ENCODE data around the gene FBLL1. TPM values are rescaled to one million over a fixed set of nuclear protein-coding genes. Genes with fewer than 3 reads are reported as not detected.

FBLL1 gene
- total and polyA plus RNA-seq, 2 experiments from 2014 or later = 2.3 to 6.0 TPM

- no peak overlapping the region for H3K27ac Mint-ChIP-seq
- H2AFZ ChIP-seq = no peak overlapping the region
- no peaks in the 10 kb centered on the region for H3K4me1 ChIP-seq (ENCODE audit: insufficient read depth)
- no peaks in the 10 kb centered on the region; the same call in 2 of the 3 replicates for H3K4me1 Mint-ChIP-seq
- H3K4me3 ChIP-seq = no peak overlapping the region
- peaks cover 54% of the 10 kb centered on the region; the same call in 2 of the 3 replicates for H3K36me3 Mint-ChIP-seq (ENCODE audit: low read depth)
- DNase-seq (ENCODE audit: low spot score) = no peak
- no peak overlapping the region for H3K27ac ChIP-seq (ENCODE audit: low read depth)
- ATAC-seq = no peak
- H3K9me3 Mint-ChIP-seq = no peaks in the 10 kb centered on the region
- H3K36me3 ChIP-seq (ENCODE audit: insufficient read depth) = peaks cover 15% of the 10 kb centered on the region
- H3K4me2 ChIP-seq = no peak overlapping the region
- H3K27me3 Mint-ChIP-seq (ENCODE audit: insufficient read depth, low read depth, poor library complexity) = no peaks in the 10 kb centered on the region
- no peak overlapping the region for H3K4me3 Mint-ChIP-seq
- no peaks in the 10 kb centered on the region for H3K9me2 ChIP-seq (ENCODE audit: insufficient read depth)
- TF ChIP-seq EZH2phosphoT487 (IDR thresholded peaks at IDR 0.05; ENCODE audit: unreplicated experiment) (no peak), ZNF114 (CRISPR knock-in tag; IDR thresholded peaks at IDR 0.05) (no peak), ZNF462 (CRISPR knock-in tag; IDR thresholded peaks at IDR 0.05) (no peak), EZH2 (IDR thresholded peaks at IDR 0.05; ENCODE audit: low read depth, unreplicated experiment) (no peak), STAT1 (IDR thresholded peaks at IDR 0.05; ENCODE audit: unreplicated experiment) (no peak), CREB1 (CRISPR knock-in tag; IDR thresholded peaks at IDR 0.05; ENCODE audit: low read depth) (no peak), POLR2AphosphoS5 (IDR thresholded peaks at IDR 0.05; ENCODE audit: low read depth) (no peak), ZNF331 (CRISPR knock-in tag; IDR thresholded peaks at IDR 0.05; ENCODE audit: low read depth) (no peak), NANOG (IDR thresholded peaks at IDR 0.05; ENCODE audit: borderline replicate concordance) (no peak), JUNB (IDR thresholded peaks at IDR 0.05; ENCODE audit: unreplicated experiment) (no peak)
- TF ChIP-seq, protein P1, sequence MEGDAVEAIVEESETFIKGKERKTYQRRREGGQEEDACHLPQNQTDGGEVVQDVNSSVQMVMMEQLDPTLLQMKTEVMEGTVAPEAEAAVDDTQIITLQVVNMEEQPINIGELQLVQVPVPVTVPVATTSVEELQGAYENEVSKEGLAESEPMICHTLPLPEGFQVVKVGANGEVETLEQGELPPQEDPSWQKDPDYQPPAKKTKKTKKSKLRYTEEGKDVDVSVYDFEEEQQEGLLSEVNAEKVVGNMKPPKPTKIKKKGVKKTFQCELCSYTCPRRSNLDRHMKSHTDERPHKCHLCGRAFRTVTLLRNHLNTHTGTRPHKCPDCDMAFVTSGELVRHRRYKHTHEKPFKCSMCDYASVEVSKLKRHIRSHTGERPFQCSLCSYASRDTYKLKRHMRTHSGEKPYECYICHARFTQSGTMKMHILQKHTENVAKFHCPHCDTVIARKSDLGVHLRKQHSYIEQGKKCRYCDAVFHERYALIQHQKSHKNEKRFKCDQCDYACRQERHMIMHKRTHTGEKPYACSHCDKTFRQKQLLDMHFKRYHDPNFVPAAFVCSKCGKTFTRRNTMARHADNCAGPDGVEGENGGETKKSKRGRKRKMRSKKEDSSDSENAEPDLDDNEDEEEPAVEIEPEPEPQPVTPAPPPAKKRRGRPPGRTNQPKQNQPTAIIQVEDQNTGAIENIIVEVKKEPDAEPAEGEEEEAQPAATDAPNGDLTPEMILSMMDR (conservative IDR thresholded peaks at IDR 0.05; ENCODE audit: low read depth in 2 of 2) = no peak
- TF ChIP-seq, protein P2, sequence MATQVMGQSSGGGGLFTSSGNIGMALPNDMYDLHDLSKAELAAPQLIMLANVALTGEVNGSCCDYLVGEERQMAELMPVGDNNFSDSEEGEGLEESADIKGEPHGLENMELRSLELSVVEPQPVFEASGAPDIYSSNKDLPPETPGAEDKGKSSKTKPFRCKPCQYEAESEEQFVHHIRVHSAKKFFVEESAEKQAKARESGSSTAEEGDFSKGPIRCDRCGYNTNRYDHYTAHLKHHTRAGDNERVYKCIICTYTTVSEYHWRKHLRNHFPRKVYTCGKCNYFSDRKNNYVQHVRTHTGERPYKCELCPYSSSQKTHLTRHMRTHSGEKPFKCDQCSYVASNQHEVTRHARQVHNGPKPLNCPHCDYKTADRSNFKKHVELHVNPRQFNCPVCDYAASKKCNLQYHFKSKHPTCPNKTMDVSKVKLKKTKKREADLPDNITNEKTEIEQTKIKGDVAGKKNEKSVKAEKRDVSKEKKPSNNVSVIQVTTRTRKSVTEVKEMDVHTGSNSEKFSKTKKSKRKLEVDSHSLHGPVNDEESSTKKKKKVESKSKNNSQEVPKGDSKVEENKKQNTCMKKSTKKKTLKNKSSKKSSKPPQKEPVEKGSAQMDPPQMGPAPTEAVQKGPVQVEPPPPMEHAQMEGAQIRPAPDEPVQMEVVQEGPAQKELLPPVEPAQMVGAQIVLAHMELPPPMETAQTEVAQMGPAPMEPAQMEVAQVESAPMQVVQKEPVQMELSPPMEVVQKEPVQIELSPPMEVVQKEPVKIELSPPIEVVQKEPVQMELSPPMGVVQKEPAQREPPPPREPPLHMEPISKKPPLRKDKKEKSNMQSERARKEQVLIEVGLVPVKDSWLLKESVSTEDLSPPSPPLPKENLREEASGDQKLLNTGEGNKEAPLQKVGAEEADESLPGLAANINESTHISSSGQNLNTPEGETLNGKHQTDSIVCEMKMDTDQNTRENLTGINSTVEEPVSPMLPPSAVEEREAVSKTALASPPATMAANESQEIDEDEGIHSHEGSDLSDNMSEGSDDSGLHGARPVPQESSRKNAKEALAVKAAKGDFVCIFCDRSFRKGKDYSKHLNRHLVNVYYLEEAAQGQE (IDR thresholded peaks at IDR 0.05; ENCODE audit: unreplicated experiment) = no peak
- TF ChIP-seq, protein P3, sequence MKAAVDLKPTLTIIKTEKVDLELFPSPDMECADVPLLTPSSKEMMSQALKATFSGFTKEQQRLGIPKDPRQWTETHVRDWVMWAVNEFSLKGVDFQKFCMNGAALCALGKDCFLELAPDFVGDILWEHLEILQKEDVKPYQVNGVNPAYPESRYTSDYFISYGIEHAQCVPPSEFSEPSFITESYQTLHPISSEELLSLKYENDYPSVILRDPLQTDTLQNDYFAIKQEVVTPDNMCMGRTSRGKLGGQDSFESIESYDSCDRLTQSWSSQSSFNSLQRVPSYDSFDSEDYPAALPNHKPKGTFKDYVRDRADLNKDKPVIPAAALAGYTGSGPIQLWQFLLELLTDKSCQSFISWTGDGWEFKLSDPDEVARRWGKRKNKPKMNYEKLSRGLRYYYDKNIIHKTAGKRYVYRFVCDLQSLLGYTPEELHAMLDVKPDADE (IDR thresholded peaks at IDR 0.05) = no peak
- H3K79me2 ChIP-seq (replicated peaks; ENCODE audit: insufficient read depth) = peaks cover 25% of the 10 kb centered on the region; the same call in 1 of the 2 replicates
- no peaks in the 10 kb centered on the region for H3K27me3 ChIP-seq (ENCODE audit: insufficient read depth)
- peaks cover 16% of the 10 kb centered on the region for H4K20me1 ChIP-seq (replicated peaks; ENCODE audit: insufficient read depth)
- no peaks in the 10 kb centered on the region for H3F3A ChIP-seq (replicated peaks; ENCODE audit: low read depth)
Measured at GRCh38 chr5:168553377-168554130, 24.4 kb downstream of the FBLL1 start.

All from GM23338 (cell line).